ENCODE data around the gene MOV10L1.

Gene MOV10L1

GRCh38 chr22:50072714-50073538 lies 16.9 kb upstream of the MOV10L1 start:
- Histone ChIP-seq H3K4me1 (ENCODE audit: control insufficient read depth, insufficient read depth, low read length) (no peaks in the 10 kb centered on the region), H3K4me3 (ENCODE audit: low read depth, low read length) (no peak overlapping the region), H3K9ac (ENCODE audit: low read depth, low read length) (no peak overlapping the region), H3K9me3 (ENCODE audit: control insufficient read depth, insufficient read depth, low read length) (no peaks in the 10 kb centered on the region), H3K36me3 (ENCODE audit: control insufficient read depth, insufficient read depth, low read length) (no peaks in the 10 kb centered on the region), H3K27me3 (ENCODE audit: control insufficient read depth, insufficient read depth, low read length) (no peaks in the 10 kb centered on the region)

DNA sequence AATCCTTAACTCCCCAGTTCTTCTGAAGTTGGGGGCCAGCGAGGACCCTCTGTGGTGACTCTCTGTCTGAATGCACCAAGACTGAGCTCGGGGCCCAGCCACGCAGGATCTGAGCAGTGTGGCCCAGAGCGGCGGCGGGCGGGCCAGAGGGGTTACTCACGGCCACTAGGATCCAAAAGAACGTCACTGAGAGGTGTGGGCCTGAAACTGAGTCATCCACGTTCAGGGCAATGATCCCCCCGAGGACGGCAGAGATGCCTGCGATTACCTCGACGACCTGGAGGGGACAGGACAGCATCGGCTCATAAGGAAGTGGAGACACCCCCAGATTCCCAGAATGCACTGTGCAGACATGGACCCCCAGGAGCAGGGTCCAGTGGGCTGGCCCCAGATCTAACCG lies 15.8 kb upstream of the MOV10L1 start:
- Histone ChIP-seq H3K27me3 (ENCODE audit: control insufficient read depth, insufficient read depth, low read length) (no peaks in the 10 kb centered on the region), H3K9ac (ENCODE audit: low read depth, low read length) (no peak overlapping the region), H3K4me3 (ENCODE audit: low read depth, low read length) (no peak overlapping the region), H3K9me3 (ENCODE audit: control insufficient read depth, insufficient read depth, low read length) (no peaks in the 10 kb centered on the region), H3K36me3 (ENCODE audit: control insufficient read depth, insufficient read depth, low read length) (no peaks in the 10 kb centered on the region), H3K4me1 (ENCODE audit: control insufficient read depth, insufficient read depth, low read length) (no peaks in the 10 kb centered on the region)

DNA sequence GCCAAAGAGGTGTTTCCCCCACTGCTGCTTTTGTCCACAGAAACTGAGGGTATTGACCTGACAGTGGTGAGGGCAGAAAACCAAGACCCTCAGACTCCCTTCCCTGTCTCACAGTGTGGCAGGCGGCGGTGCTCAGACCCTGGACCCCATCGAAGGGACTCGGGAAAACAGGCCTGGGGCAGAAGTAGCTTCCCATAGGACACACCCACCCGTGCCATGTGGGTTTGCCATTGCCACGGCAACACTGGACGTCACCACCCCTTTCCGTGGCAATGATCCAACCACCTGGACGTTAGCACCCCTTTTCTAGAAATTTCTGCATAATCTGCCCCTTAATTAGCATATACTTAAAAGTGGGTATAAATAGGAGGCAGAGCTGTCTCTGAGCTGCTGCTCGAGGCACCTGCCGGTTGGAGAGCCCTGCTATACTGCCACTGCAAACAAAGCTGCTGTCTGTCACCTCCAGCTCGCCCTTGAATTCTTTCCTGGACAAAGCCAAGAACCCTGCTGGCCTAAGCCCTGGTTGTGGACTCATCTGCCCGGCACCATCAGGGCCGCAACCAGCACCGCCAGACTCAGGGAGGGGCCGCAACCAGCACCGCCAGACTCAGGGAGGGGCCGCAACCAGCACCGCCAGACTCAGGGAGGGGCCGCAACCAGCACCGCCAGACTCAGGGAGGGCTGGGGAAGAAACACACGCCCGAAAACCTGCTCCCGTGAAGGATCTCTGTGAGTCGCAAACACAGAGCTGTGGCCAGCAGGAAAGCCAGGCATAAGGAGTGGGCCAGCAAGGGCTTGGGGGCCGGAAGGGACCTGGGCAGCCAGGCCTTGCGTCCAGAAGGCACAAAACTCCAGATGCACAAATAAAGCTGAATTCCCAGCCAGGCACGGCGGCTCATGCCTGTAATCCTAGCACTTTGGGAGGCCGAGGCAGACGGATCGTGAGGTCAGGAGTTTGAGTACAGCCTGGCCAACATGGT lies 15.0 kb upstream of the MOV10L1 start:
- H3K9me3 ChIP-seq (ENCODE audit: control insufficient read depth, insufficient read depth, low read length) = no peaks in the 10 kb centered on the region
- H3K4me1 ChIP-seq (ENCODE audit: control insufficient read depth, insufficient read depth, low read length) = no peaks in the 10 kb centered on the region
- H3K4me3 ChIP-seq (ENCODE audit: low read depth, low read length) = no peak overlapping the region
- H3K9ac ChIP-seq (ENCODE audit: low read depth, low read length) = no peak overlapping the region
- no peaks in the 10 kb centered on the region for H3K27me3 ChIP-seq (ENCODE audit: control insufficient read depth, insufficient read depth, low read length)
- no peaks in the 10 kb centered on the region for H3K36me3 ChIP-seq (ENCODE audit: control insufficient read depth, insufficient read depth, low read length)

- H3K4me1 ChIP-seq (ENCODE audit: control insufficient read depth, insufficient read depth, low read length) = no peaks in the 10 kb centered on the region
- H3K27me3 ChIP-seq (ENCODE audit: control insufficient read depth, insufficient read depth, low read length) = no peaks in the 10 kb centered on the region
- no peaks in the 10 kb centered on the region for H3K36me3 ChIP-seq (ENCODE audit: control insufficient read depth, insufficient read depth, low read length)
- no peaks in the 10 kb centered on the region for H3K9me3 ChIP-seq (ENCODE audit: control insufficient read depth, insufficient read depth, low read length)
- H3K9ac ChIP-seq (ENCODE audit: low read depth, low read length) = no peak overlapping the region
- H3K4me3 ChIP-seq (ENCODE audit: low read depth, low read length) = no peak overlapping the region
These were observed 12.9 kb upstream of the MOV10L1 start for GRCh38 chr22:50076646-50077535.

GRCh38 chr22:50078246-50078645 lies 11.6 kb upstream of the MOV10L1 start:
- Histone ChIP-seq H3K9ac (ENCODE audit: low read depth, low read length) (no peak overlapping the region), H3K4me1 (ENCODE audit: control insufficient read depth, insufficient read depth, low read length) (peaks cover under 1% of the 10 kb centered on the region), H3K4me3 (ENCODE audit: low read depth, low read length) (no peak overlapping the region), H3K9me3 (ENCODE audit: control insufficient read depth, insufficient read depth, low read length) (no peaks in the 10 kb centered on the region), H3K36me3 (ENCODE audit: control insufficient read depth, insufficient read depth, low read length) (no peaks in the 10 kb centered on the region), H3K27me3 (ENCODE audit: control insufficient read depth, insufficient read depth, low read length) (no peaks in the 10 kb centered on the region)

DNA sequence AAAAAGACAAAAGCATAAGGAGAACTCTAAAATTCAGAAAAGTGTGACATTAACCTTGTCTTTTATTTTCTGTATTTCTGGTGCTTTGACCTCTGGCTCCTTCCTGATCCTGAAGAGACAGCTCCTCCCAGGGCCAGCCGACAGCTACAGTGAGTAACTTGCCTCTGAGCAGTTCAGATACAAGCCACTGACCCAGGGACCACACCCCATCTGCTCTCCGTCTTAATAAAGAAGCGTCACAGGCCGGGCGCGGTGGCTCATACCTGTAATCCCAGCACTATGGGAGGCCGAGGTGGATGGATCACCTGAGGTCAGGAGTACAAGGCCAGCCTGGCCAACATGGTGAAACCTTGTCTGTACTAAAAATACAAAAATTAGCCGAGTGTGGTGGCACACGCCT lies 11.0 kb upstream of the MOV10L1 start:
- Histone ChIP-seq H3K9me3 (ENCODE audit: control insufficient read depth, insufficient read depth, low read length) (no peaks in the 10 kb centered on the region), H3K27me3 (ENCODE audit: control insufficient read depth, insufficient read depth, low read length) (no peaks in the 10 kb centered on the region), H3K4me1 (ENCODE audit: control insufficient read depth, insufficient read depth, low read length) (peaks cover 2% of the 10 kb centered on the region), H3K4me3 (ENCODE audit: low read depth, low read length) (no peak overlapping the region), H3K9ac (ENCODE audit: low read depth, low read length) (no peak overlapping the region), H3K36me3 (ENCODE audit: control insufficient read depth, insufficient read depth, low read length) (no peaks in the 10 kb centered on the region)

- Histone ChIP-seq H3K36me3 (ENCODE audit: control insufficient read depth, insufficient read depth, low read length) (no peaks in the 10 kb centered on the region), H3K4me3 (ENCODE audit: low read depth, low read length) (no peak overlapping the region), H3K4me1 (ENCODE audit: control insufficient read depth, insufficient read depth, low read length) (peaks cover 2% of the 10 kb centered on the region), H3K27me3 (ENCODE audit: control insufficient read depth, insufficient read depth, low read length) (no peaks in the 10 kb centered on the region), H3K9me3 (ENCODE audit: control insufficient read depth, insufficient read depth, low read length) (no peaks in the 10 kb centered on the region), H3K9ac (ENCODE audit: low read depth, low read length) (no peak overlapping the region)
These were observed 9.7 kb upstream of the MOV10L1 start for GRCh38 chr22:50080077-50080465.

- Histone ChIP-seq H3K9ac (ENCODE audit: low read depth, low read length) (no peak overlapping the region), H3K4me1 (ENCODE audit: control insufficient read depth, insufficient read depth, low read length) (peaks cover 2% of the 10 kb centered on the region), H3K4me3 (ENCODE audit: low read depth, low read length) (no peak overlapping the region), H3K9me3 (ENCODE audit: control insufficient read depth, insufficient read depth, low read length) (no peaks in the 10 kb centered on the region), H3K27me3 (ENCODE audit: control insufficient read depth, insufficient read depth, low read length) (no peaks in the 10 kb centered on the region), H3K36me3 (ENCODE audit: control insufficient read depth, insufficient read depth, low read length) (no peaks in the 10 kb centered on the region)
These were observed 8.2 kb upstream of the MOV10L1 start for GRCh38 chr22:50081426-50082196.

GRCh38 chr22:50082197-50082715 lies 7.5 kb upstream of the MOV10L1 start:
- no peaks in the 10 kb centered on the region for H3K27me3 ChIP-seq (ENCODE audit: control insufficient read depth, insufficient read depth, low read length)
- H3K4me1 ChIP-seq (ENCODE audit: control insufficient read depth, insufficient read depth, low read length) = peaks cover 2% of the 10 kb centered on the region
- H3K4me3 ChIP-seq (ENCODE audit: low read depth, low read length) = no peak overlapping the region
- H3K9me3 ChIP-seq (ENCODE audit: control insufficient read depth, insufficient read depth, low read length) = no peaks in the 10 kb centered on the region
- H3K9ac ChIP-seq (ENCODE audit: low read depth, low read length) = no peak overlapping the region
- H3K36me3 ChIP-seq (ENCODE audit: control insufficient read depth, insufficient read depth, low read length) = no peaks in the 10 kb centered on the region

- Histone ChIP-seq H3K9ac (ENCODE audit: low read depth, low read length) (no peak overlapping the region), H3K4me1 (ENCODE audit: control insufficient read depth, insufficient read depth, low read length) (peaks cover 2% of the 10 kb centered on the region), H3K36me3 (ENCODE audit: control insufficient read depth, insufficient read depth, low read length) (no peaks in the 10 kb centered on the region), H3K4me3 (ENCODE audit: low read depth, low read length) (no peak overlapping the region), H3K9me3 (ENCODE audit: control insufficient read depth, insufficient read depth, low read length) (no peaks in the 10 kb centered on the region), H3K27me3 (ENCODE audit: control insufficient read depth, insufficient read depth, low read length) (no peaks in the 10 kb centered on the region)
These were observed 6.8 kb upstream of the MOV10L1 start for GRCh38 chr22:50082961-50083461.
